Glomerular visceral epithelial cell (primary cell): ENCODE measurements around the gene DENND1C.
"Not testable (repeated sequence)": the region's sequence is repeated elsewhere in the genome, so short reads cannot be mapped to it uniquely, and the experiment has no call there.

Source experiments
- DNase-seq: peaks from one replicate; pipeline ENCODE4 v3.0.0-alpha.2; 2016; ENCODE audit errors: extremely low spot score

The DENND1C gene

GRCh38 chr19:6457958-6458694, 23.5 kb downstream of the DENND1C start:
- no peak for DNase-seq

GRCh38 chr19:6455924-6456323, 25.7 kb downstream of the DENND1C start:
- no peak for DNase-seq

GRCh38 chr19:6453951-6454565, 27.5 kb downstream of the DENND1C start:
- DNase-seq: no peak

GRCh38 chr19:6452899-6453298, 28.7 kb downstream of the DENND1C start:
- DNase-seq: no peak

GRCh38 chr19:6452223-6452614, 29.4 kb downstream of the DENND1C start:
- no peak for DNase-seq

- no peak for DNase-seq
Measured at GRCh38 chr19:6451583-6452222, 29.9 kb downstream of the DENND1C start.

- DNase-seq: no peak
Measured at GRCh38 chr19:6450166-6450565, 31.4 kb downstream of the DENND1C start.

GRCh38 chr19:6448045-6448444, 33.5 kb downstream of the DENND1C start:
- DNase-seq: no peak

- DNase-seq: no peak
Measured at GRCh38 chr19:6446452-6446851, 35.1 kb downstream of the DENND1C start.

- DNase-seq: no peak
Measured at GRCh38 chr19:6443986-6444385, 37.6 kb downstream of the DENND1C start.

- DNase-seq: no peak
Measured at GRCh38 chr19:6442087-6442688, 39.4 kb downstream of the DENND1C start.

GRCh38 chr19:6440905-6441304, 40.7 kb downstream of the DENND1C start:
- DNase-seq: no peak

- no peak for DNase-seq
Measured at GRCh38 chr19:6439743-6440142, 41.8 kb downstream of the DENND1C start.

GRCh38 chr19:6433663-6434062, 47.9 kb downstream of the DENND1C start, which contains the start of gene SLC25A41:
SLC25A41 (minus strand) TSS chr19:6433763; CDS start chr19:6433693, 70 bp downstream.
- DNase-seq: no peak

GRCh38 chr19:6433165-6433564, 48.4 kb downstream of the DENND1C start:
- DNase-seq: no peak

GRCh38 chr19:6431891-6432290, 49.7 kb downstream of the DENND1C start:
- no peak for DNase-seq

GRCh38 chr19:6429419-6430221, 52.0 kb downstream of the DENND1C start:
- no peak for DNase-seq

GRCh38 chr19:6428692-6429418, 52.7 kb downstream of the DENND1C start:
- DNase-seq: not testable (repeated sequence)

- no peak for DNase-seq
Measured at GRCh38 chr19:6427131-6427530, 54.5 kb downstream of the DENND1C start.

- DNase-seq: no peak
Measured at GRCh38 chr19:6425732-6426620, 55.6 kb downstream of the DENND1C start.
